ENCODE data around the gene C2orf81.
"Not testable (repeated sequence)": the region's sequence is repeated elsewhere in the genome, so short reads cannot be mapped to it uniquely, and the experiment has no call there.

C2orf81 gene

DNA sequence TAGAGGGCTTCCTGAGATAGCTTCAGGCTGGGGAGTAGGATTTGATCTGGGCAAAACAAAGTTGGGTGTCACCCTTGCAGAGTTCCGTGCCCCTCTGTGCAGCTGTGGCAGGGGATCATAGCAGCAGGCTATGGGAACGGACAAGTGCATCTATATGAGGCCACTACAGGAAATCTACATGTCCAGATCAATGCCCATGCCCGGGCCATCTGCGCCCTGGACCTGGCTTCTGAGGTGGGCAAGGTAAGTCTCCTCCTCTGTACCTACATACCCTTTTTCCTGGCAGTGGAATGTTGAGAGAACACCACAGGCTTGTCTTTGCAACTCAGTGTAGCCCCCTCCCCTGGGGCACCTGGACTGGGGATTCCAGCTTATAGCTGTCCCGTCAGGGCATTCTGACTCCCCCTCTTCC is 3.6 kb upstream of the C2orf81 start:
- FAIRE-seq (no peak), DNase-seq (ENCODE audit: extremely low spot score, insufficient read length, low read depth) (no peak)

DNA sequence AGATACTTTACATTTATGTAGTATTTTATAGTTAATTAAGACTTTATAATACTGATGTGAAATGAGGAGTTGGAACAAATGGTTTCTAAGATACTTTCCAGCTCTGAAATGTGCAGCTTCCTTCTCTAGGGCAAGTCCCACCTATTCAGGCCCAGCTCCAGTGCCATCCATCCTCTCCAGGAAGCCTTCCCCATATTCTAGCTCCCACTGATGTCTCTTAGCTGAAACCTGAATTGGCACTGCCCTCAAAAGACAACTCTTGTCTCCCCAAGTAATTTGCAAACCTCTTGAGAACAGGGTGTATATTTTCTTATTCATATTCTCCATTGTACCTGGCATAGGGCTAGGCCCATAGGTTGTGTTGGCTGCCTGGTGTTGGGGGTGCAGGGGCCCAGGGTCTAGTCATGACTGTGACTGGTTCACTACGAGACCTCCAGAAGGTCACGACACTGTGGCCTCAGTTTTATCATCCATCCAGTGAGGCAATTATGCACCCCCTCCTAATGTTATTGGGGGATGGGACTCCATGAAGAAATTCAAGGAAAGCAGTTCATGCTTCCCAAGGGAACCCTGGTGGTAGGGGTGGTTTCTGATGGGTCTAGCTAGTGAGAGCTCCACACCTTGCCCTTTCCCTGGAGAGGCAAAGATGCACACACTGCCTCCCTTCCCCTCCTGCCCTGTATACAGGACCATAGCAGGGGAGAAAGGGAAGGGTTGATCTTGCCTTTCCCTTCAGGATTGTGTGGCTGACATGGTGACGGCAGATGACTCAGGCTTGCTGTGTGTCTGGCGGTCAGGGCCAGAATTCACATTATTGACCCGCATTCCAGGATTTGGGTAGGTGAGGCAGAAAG is 2.9 kb upstream of the C2orf81 start:
- FAIRE-seq = no peak
- DNase-seq (ENCODE audit: extremely low spot score, insufficient read length, low read depth) = no peak

DNA sequence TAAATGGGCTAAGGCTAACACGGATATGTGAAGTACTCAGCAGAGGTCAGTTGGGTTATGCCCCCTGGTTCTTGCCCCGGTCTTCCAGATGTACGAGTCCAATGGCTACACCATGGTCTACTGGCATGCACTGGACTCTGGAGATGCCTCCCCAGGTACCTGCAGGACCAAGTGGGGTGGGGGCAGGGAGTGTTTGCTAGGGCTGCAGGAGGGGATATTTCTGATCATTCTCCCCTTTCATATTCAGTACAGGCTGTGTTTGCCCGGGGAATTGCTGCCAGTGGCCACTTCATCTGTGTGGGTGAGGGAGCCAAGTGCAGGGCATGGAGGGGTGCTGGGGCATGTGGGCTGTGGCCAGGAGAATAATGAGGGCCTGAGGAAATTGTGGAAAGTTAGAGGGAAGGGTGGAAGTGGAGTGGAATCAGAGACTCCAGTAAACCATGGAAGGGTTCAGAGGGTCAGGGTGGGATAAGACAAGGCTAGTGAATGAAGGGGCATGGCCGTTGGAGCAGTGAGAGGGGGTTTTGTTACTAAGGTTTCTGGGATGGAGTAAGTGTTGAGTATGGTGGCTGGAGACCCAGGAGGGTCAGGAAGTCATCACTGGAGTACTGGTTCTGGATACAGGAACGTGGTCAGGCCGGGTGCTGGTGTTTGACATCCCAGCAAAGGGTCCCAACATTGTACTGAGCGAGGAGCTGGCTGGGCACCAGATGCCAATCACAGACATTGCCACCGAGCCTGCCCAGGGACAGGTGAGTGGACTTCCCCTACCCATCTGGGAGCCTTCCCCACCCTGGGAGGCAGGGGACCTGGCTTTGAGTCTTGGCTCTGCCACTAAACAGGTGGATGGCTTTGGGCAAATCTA is 2.0 kb upstream of the C2orf81 start:
- DNase-seq (ENCODE audit: extremely low spot score, insufficient read length, low read depth) = no peak
- FAIRE-seq = no peak

DNA sequence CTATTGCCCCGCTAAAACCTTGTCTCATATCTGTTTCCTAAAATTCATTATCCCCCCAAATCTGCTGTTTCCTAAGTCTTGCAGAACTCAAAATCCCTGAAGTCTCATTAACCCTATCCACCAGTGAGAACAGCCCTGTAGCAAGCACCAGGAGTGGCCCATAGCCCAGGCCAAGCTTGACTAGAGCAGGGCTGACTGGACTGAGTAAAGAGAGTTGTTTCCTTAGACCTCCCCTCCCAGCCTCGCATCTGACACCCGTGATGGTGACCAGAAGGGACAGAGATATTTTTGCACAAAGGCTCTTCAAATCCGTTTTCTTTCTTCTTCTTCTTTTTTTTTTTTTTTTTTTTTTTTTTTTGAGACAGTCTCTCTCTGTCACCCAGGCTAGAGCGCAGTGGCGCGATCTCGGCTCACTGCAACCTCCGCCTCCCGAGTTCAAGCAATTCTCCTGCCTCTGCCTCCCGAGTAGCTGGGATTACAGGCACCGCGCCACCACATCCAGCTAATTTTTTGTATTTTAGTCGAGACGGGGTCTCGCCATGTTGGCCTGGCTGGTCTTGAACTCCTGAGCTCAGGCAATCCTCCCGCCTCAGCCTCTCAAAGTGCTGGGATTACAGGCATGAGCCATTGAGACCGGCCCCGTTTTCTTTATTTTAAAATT is 846 bp downstream of the C2orf81 start:
- FAIRE-seq; DNase-seq (ENCODE audit: extremely low spot score, insufficient read length, low read depth): not testable (repeated sequence)

DNA sequence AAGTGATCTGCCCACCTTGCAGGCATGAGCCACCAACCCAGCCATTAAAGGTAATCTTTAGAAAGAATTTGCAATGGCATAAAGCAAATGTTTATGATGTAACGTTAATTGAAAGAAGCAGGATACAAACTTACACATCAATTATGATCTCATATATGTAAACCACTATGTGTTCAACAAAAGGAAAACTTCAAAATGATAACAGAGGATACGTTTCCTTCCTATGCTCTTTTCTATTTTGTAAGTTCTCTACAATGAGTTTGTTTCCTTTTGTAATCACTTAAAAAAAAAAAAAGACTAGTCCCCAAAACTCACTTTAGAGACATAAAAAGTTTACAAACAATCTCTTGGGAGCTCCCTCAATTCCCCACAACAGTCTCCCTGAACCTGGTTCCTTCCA is 1.4 kb downstream of the C2orf81 start:
- DNase-seq (ENCODE audit: extremely low spot score, insufficient read length, low read depth) (no peak), FAIRE-seq (no peak)

DNA sequence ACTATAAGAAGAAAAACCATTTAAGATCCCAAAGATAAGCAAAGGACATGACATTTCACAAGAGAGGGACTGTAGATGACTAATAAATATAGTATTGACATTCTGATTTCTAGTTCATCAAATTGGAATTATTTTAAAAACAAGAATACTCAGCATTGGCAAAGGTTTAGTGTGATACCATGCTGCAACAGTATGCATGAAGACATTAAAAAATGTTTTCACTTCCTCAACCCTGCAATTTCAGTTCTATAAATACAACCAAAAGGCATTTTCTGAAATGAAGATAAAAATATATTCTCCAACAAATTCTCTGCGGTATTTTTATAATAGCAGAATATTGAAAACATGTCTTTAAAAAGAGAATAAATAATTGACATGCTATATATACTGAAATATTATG is 2.1 kb downstream of the C2orf81 start:
- no peak for FAIRE-seq
- DNase-seq (ENCODE audit: extremely low spot score, insufficient read length, low read depth) = no peak

DNA sequence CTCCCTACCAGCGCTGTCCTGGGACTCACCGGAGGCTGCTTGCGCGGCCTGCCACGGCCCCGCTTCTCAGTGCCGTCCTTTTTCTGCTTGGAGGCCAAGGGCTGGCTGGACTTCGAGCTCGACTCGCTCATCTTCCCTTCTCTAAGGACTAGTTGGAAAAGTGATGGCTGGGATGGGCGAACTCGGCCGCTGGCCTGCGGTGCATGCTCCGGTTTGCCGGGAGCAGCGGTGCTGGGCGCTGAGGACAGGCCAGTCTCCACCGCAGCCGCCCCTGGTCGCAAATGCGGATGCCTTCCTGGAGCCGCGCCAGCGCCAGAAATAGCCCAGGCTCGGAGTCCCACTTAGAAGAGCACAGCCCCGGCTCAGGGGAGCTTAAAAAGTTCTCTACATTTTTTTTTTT is 3.1 kb downstream of the C2orf81 start:
- FAIRE-seq = no peak

DNA sequence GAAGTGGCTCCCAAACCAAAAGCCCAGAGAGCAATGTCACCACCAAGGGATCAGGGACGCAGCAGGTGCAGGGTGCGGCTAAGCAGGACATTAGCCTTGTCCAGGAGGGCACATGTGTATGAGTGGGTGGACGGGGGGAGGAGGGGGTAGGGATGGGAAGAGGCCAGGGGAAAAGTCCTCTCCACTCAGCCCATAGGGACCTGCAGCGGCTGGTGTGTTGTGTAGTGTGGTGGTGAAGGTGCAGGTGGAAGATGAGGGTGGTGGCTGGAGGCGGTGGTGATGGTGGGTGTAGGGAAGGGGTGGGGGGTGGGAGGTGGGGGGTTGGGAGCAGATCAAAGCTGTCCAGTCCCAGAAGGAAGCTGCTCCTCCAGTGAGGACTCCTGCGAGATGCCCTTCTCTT is 3.7 kb downstream of the C2orf81 start:
- FAIRE-seq (no peak), DNase-seq (ENCODE audit: extremely low spot score, insufficient read length, low read depth) (no peak)

More for the DNA sequence above, 3.1 kb downstream of the C2orf81 start:
- no peak for DNase-seq (ENCODE audit: extremely low spot score, insufficient read length, low read depth)

DNA sequence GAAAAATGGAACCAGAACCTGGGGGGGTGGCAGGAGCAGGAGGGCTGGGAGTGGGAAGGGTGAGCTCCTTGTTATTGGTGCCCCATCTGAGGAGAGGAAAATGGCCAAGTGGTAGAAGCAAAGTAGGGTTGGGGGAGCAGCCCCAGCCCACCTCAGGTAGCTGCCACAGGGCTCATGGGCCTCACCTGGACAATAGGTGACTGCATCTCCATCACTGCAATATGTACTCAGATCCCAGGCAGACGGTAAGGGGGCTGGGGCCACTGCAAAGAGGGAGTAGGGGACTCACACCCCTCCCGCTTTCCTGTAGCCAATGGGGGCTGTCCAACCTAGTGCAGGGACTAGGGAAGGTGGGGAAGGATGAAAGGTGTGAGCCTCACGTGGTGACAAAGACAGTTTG is 4.2 kb downstream of the C2orf81 start:
- no peak for DNase-seq (ENCODE audit: extremely low spot score, insufficient read length, low read depth)
- no peak for FAIRE-seq

DNA sequence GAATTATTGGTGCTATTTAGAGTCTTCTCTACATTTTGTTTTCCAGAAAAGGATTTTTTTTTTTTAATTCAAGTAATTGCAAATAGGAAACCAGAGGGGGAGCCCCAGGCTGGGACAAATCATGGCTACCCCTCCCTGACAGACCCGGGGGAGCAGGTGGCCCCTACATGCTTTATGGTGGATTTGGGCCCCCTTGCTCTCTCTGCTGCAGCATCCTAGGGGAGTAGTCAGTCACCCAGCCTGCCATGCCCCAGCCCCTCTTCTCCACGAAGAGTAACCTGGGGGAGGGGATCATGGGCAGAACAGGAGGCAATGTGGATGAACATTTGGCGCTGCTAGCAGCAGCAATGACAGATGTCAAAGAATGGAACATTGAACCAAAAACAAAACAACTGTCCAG is 4.6 kb downstream of the C2orf81 start:
- DNase-seq (ENCODE audit: extremely low spot score, insufficient read length, low read depth) (no peak), FAIRE-seq (no peak)

DNA sequence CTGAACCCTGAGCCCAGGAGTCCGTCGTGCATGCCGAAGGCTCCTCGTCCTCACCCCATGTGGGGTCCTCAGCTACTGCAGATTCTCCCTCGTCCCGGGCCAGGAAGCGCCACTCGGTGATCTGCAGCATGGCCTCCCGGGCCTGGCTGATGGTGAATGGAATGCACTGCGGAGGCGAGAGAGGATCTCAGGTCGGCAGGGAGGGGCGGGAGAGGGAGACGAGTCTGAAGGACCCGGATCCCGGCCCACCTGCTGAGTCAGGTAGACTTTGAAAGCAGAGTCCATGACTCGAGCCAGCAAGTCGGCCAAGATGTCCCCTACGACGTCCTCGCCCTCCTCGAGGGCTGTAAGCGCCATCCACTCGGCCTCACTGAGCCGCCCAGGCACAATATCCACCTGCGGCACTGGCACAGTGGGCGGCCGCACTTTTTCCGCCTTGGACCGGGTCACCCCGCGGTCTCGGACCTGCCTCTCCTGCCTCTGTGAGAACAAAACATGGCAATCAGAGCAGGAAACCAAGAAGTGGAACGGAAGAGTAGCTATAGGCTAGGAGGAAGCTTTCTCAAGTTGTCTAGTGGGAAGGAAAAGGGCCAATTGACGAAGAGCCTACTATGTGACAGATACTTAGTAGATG is 5.5 kb downstream of the C2orf81 start:
- FAIRE-seq (no peak), DNase-seq (ENCODE audit: extremely low spot score, insufficient read length, low read depth) (no peak)

DNA sequence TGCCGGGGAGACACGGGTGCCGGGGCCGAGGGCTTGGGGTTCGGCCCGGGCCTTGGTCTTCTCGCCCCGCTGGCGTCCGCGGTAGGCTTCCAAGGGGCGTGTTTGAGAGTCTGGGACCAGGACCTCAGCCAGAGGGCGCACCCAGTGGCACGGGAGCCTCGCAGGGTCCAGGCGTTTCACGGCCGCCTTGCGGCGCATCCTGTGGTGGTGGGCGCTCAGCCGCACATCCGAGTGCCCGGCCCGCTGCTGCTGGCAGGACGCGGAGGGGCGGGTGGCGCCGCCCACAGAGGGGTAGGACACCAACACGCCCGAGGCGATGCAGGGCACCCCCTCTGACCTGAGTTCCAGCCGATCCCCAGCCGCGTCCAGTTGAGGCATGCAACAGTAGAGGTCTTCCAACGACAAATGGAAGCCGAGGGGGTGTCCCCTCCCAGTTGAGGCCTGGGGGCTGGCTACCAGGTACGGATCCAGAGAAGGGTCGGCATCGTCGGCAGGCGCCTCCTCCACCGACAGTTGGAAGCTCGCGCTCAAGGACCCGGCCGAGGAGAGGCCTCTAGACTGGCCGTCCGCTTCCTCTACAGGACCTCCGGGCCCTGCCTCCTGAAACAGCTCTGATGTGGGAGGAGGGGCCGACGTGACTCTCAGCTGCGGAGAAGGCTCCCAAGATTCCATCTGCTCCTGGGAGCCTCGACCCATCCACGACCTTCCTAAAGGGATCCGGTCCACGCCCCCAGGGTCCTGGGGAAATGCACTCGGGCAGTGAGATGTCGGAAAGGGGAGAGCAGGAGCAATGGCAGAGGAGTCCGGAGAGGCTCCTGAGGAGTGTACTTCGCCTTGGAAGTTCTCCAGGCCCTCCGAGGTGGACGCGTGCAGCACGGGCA is 6.3 kb downstream of the C2orf81 start:
- FAIRE-seq (peak; percentile 57), DNase-seq (ENCODE audit: extremely low spot score, insufficient read length, low read depth) (peak; percentile 28)

DNA sequence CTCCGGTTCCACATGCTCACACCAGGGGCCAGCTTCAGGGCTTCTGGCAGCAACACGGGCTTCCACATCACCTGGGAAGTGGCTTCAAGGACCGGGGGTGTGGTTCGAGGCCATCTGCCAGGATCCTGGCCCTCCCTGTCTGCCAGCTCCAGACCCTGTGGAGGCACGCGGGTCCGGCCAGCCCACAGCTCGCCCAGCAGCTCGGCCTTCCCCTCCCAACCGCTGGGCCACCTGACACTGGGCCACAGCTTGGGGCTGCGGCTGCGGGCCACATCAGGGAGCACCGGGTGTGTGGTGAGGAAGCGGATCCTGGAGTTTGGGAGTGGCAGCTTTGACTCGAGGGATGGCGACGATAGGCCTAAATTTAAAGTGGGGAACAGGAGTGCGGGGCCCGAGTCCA is 7.0 kb downstream of the C2orf81 start:
- DNase-seq (ENCODE audit: extremely low spot score, insufficient read length, low read depth) (no peak), FAIRE-seq (no peak)

DNA sequence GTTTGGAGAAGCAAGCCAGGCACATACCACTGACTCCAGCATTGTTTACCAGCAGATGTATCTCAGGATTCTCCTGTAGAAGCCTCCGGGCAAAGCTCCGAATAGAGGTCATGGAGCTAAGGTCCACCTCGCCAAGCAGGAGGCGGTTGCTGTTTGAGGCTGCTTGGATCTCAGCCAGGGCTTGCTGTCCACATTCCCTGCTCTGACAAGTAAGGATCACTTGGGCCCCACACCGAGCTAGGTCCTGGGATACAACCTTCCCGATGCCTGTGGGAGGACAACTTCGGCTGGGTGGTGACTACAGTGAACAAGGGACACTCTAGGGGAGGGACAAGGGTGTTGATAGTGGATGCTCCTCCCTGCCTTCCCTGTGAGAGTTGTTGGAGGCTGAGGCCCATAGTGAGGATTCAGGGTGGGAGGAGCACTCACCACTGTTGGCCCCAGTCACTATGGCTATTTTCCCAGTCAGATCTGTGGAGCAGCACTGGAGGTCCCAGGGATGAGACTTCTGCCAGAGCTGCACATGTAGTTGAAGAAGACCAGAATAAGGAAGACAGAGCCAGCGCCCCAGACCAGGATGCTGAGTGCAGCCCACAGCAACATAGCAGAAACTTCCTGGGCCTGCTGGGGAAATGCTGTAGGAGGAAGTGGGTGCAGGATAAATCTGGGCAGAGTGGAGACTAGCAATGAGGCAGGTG is 8.3 kb downstream of the C2orf81 start:
- FAIRE-seq (no peak), DNase-seq (ENCODE audit: extremely low spot score, insufficient read length, low read depth) (no peak)

DNA sequence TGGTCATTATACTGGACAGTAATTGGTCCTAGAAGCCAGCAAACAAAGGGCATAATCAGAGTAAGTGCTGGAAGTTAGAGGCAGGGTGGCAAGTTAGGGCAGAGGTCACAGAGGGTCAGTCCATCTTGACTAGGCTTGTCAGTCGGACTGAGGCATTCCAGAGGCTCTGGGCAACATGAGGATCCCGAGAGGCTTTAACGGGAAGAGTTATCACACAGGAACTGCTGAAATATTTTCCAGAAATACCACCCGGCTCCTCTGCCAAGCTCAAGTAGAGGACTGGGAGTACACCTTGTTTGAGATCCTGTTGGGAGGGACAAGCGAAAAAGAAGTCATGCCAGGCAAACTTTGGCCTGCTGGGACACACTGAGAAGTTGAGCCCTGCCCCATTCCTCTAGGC is 13.7 kb downstream of the C2orf81 start:
- DNase-seq (ENCODE audit: extremely low spot score, insufficient read length, low read depth) (no peak), FAIRE-seq (no peak)

DNA sequence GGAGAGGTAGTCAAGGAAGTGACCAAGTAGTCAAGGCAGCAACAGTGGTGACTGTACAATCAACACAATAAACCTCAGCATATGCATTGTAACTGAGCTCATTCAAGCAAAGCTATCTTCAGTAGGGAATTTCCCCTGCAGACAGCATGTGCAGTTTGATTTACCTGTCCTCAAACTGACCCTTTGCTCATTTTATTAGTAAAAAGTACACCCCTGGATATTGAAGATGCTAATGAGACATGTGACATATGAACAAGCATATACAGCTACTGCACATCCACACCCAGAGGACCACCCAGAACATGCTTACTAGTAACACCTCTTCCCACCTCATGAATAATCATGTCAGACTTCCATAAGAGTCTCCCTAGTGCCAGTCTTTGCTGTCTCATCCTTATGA is 15.4 kb downstream of the C2orf81 start:
- FAIRE-seq = peak; percentile 66
- peak; percentile 5 for DNase-seq (ENCODE audit: extremely low spot score, insufficient read length, low read depth)

DNA sequence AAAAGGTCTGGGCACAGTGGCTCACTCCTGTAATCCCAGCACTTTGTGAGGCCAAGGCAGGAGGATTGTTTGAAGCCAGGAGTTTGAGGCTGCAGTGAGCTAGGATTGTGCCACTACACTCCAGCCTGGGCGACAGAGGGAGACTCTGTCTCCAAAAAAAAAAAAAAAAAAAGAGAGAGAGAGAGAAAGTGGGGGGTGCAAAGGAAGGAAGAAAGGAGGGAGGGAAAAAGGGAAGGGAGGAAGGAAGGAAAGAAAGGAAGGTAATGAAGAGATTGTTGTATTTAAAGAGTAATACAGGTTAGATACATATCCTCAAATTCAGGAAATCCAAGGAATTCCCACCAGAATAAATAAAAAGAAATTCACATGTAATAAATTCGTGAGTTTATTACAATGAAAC is 19.5 kb downstream of the C2orf81 start:
- FAIRE-seq = no peak
- no peak for DNase-seq (ENCODE audit: extremely low spot score, insufficient read length, low read depth)

DNA sequence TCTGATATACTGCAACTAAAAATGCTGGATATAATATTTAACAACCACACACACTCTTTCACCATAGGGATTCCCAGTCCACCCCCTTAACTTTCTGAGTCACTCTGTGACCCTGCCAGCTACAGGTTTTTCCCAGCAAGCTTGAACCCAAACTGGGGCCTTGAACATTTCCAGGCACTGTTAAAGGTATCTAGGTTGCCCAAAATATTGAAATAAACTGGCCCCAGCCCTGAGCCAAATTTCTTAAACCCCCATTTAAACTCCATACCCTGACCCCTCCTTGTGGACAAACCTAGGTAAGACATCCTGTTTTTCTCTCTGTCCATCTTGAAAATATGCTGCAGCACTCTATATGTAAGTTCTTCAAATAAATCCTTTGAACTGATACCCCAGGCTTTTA is 21.6 kb downstream of the C2orf81 start:
- FAIRE-seq (peak; percentile 82), DNase-seq (ENCODE audit: extremely low spot score, insufficient read length, low read depth) (no peak)

DNA sequence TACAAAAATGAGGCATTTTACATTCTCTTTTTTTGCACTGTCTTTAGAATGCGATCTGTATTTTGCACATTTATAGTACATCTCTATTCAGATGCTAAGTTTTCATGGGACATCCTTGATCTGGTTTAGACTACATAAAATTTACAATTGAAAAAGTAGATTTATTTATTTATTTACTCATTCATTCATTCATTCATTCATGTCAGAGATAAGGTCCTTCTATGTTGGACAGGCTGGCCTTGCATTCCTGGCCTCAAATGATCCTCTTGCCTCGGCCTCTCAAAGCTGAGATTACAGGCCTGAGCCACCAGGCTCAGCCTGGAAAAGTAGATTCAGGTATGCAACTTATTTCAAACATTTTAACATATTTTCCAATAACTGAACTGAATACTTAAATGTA is 25.3 kb downstream of the C2orf81 start:
- no peak for DNase-seq (ENCODE audit: extremely low spot score, insufficient read length, low read depth)
- FAIRE-seq = no peak
